IPS-20b (cell line): ENCODE results near the gene ELP1.
"Not testable (repeated sequence)": the region's sequence is repeated elsewhere in the genome, so short reads cannot be mapped to it uniquely, and the experiment has no call there.

Experiments used
- H3K27ac ChIP-seq: one replicate; pipeline ENCODE4 v1.5.1; 2013; ENCODE audit warnings: low read length
- H3K27me3 ChIP-seq: 2 replicates; pipeline ENCODE4 v1.6.1; 2013; ENCODE audit warnings: mild to moderate bottlenecking, low read length, inconsistent platforms; ENCODE audit not compliant: insufficient read depth
- H3K36me3 ChIP-seq: 2 replicates; pipeline ENCODE4 v1.6.1; 2013; ENCODE audit warnings: low read depth, mild to moderate bottlenecking, inconsistent platforms, low read length, moderate library complexity; ENCODE audit not compliant: insufficient read depth
- H3K4me1 ChIP-seq: 2 replicates; pipeline ENCODE4 v1.6.1; 2013; ENCODE audit warnings: mild to moderate bottlenecking, control low read depth, inconsistent platforms, low read length, moderate library complexity; ENCODE audit not compliant: insufficient read depth
- H3K4me3 ChIP-seq: 2 replicates; pipeline ENCODE4 v1.5.1; 2013; ENCODE audit warnings: mild to moderate bottlenecking, low read length, inconsistent platforms
- H3K9ac ChIP-seq: 2 replicates; pipeline ENCODE4 v1.6.1; 2013; ENCODE audit warnings: low read depth, mild to moderate bottlenecking, inconsistent platforms, low read length, moderate library complexity
- H3K9me3 ChIP-seq: 2 replicates; pipeline ENCODE4 v1.6.1; 2013; ENCODE audit warnings: mild to moderate bottlenecking, low read depth, low read length, inconsistent platforms; ENCODE audit not compliant: insufficient read depth

Gene ELP1

GRCh38 chr9:108920401-108920800 lies 13.5 kb downstream of the ELP1 start:
- H3K9ac ChIP-seq, H3K4me1 ChIP-seq, H3K9me3 ChIP-seq, H3K27me3 ChIP-seq, H3K27ac ChIP-seq, H3K4me3 ChIP-seq: not testable (repeated sequence)
- peaks cover 88% of the 10 kb centered on the region for H3K36me3 ChIP-seq

- Histone ChIP-seq H3K36me3 (peaks cover 88% of the 10 kb centered on the region), H3K4me3 (no peak overlapping the region), H3K9me3 (no peaks in the 10 kb centered on the region), H3K27me3 (no peaks in the 10 kb centered on the region), H3K4me1 (no peaks in the 10 kb centered on the region), H3K9ac (no peak overlapping the region), H3K27ac (no peak overlapping the region)
These were observed 14.4 kb downstream of the ELP1 start for GRCh38 chr9:108919517-108919916.

DNA sequence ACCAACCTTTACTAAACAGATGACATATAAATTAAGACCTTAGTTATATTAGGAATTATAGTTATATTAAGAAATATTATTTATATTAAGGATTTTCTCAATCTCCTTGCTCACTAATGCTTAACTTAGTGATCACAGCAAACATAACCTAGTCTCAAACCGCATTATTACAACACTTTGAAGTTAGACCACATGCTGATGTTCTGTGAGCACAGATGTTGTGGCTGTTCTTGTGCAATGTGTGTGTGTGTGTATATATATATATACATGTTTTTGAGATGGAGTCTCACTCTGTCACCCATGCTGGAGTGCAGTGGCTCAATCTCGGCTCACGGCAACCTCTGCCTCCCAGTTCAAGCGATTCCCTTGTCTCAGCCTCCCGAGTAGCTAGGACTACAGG lies 20.5 kb downstream of the ELP1 start:
- Histone ChIP-seq H3K4me1 (no peaks in the 10 kb centered on the region), H3K9ac (no peak overlapping the region), H3K27me3 (no peaks in the 10 kb centered on the region), H3K36me3 (peaks cover 88% of the 10 kb centered on the region), H3K9me3 (no peaks in the 10 kb centered on the region), H3K4me3 (no peak overlapping the region), H3K27ac (no peak overlapping the region)

GRCh38 chr9:108911820-108912219 lies 22.1 kb downstream of the ELP1 start:
- Histone ChIP-seq H3K9ac (no peak overlapping the region), H3K27me3 (no peaks in the 10 kb centered on the region), H3K27ac (no peak overlapping the region), H3K4me1 (no peaks in the 10 kb centered on the region), H3K36me3 (peaks cover 91% of the 10 kb centered on the region), H3K4me3 (no peak overlapping the region), H3K9me3 (no peaks in the 10 kb centered on the region)

DNA sequence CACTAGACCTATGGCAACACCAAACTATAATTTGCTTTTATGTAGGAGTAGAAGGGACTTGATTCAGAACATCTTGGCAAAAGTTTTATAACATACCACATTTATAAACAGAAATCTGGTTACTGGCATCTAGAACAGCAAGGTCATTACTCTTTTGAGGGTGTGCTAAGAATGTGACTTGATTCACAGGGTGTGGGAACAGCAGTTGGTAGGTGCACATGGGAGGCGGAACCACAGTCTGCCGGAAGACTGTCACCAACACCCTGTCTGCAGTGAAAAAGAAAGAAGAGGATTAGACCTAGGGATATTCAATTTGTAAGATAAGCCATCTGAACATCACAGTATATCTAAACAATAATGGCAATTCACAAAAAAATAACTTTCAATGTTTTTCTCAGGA lies 23.0 kb downstream of the ELP1 start:
- Histone ChIP-seq H3K4me1 (no peaks in the 10 kb centered on the region), H3K27ac (no peak overlapping the region), H3K4me3 (no peak overlapping the region), H3K36me3 (peaks cover 91% of the 10 kb centered on the region), H3K27me3 (no peaks in the 10 kb centered on the region), H3K9ac (no peak overlapping the region), H3K9me3 (no peaks in the 10 kb centered on the region)

DNA sequence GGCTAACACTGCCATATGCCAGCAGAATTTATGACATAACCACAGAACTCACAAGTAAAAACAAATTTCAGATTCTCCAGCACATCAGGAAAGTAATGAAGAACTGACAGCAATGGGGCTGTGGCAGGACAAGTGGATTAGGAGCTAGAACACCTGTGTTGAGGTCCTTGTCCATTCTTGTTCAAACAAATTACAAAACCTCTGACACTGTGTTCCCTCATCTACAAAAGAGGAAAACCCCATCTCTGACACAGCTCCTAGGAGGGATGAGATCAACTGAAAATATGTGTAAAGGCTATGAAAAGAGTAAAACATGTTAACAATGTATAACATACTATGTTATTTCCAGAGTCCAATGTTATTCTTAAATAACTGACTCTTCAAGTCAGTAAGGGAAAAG lies 23.5 kb downstream of the ELP1 start:
- no peak overlapping the region for H3K27ac ChIP-seq
- H3K4me3 ChIP-seq: no peak overlapping the region
- no peaks in the 10 kb centered on the region for H3K9me3 ChIP-seq
- H3K9ac ChIP-seq: no peak overlapping the region
- no peaks in the 10 kb centered on the region for H3K4me1 ChIP-seq
- no peaks in the 10 kb centered on the region for H3K27me3 ChIP-seq
- H3K36me3 ChIP-seq: peaks cover 91% of the 10 kb centered on the region

DNA sequence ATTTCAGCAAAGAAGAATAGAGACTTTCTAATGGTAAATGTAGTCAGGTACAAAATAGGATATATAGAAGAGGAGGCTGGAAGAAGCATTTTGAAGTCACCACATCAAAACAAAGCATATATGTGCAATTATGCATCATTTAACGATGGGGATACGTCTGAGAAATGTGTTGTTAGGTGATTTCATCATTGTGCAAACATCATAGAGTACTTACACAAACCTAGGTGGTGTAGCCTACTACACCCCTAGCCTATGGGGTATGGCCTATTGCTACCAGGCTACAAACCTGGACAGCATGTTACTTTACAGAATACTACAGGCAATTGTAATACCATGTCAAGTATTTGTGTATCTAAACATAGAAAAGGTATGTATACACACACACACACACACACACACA lies 28.4 kb downstream of the ELP1 start:
- H3K9ac ChIP-seq: no peak overlapping the region
- no peak overlapping the region for H3K4me3 ChIP-seq
- H3K27me3 ChIP-seq: no peaks in the 10 kb centered on the region
- no peaks in the 10 kb centered on the region for H3K4me1 ChIP-seq
- peaks cover 98% of the 10 kb centered on the region for H3K36me3 ChIP-seq
- no peaks in the 10 kb centered on the region for H3K9me3 ChIP-seq
- no peak overlapping the region for H3K27ac ChIP-seq

DNA sequence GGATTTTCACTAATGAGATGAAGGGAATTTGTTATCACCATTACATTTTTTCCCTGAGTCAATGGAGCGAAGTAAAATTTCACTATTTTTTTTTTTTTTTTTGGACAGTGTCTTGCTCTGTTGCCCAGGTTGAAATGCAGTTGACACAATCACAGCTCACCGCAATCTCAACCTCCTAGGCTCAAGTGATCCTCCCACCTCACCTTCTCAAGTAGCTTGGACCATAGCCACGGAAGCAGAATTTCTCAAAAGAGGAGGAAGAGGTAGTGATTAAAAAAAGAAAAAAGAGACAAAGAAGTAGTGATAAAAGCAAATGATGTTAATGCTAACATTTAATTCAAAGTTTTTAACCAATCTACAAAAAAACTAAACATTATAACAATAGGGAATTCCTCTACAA lies 29.8 kb downstream of the ELP1 start:
- no peak overlapping the region for H3K9ac ChIP-seq
- H3K9me3 ChIP-seq: no peaks in the 10 kb centered on the region
- H3K4me1 ChIP-seq: no peaks in the 10 kb centered on the region
- no peaks in the 10 kb centered on the region for H3K27me3 ChIP-seq
- H3K36me3 ChIP-seq: peaks cover 98% of the 10 kb centered on the region
- H3K27ac ChIP-seq: no peak overlapping the region
- H3K4me3 ChIP-seq: no peak overlapping the region

- Histone ChIP-seq H3K27ac (no peak overlapping the region), H3K4me3 (no peak overlapping the region), H3K9ac (no peak overlapping the region), H3K27me3 (no peaks in the 10 kb centered on the region), H3K9me3 (no peaks in the 10 kb centered on the region), H3K4me1 (no peaks in the 10 kb centered on the region), H3K36me3 (peaks cover 98% of the 10 kb centered on the region)
These were observed 30.4 kb downstream of the ELP1 start for GRCh38 chr9:108903420-108904103.

- no peak overlapping the region for H3K27ac ChIP-seq
- no peaks in the 10 kb centered on the region for H3K9me3 ChIP-seq
- H3K9ac ChIP-seq: no peak overlapping the region
- H3K27me3 ChIP-seq: no peaks in the 10 kb centered on the region
- H3K36me3 ChIP-seq: peaks cover 98% of the 10 kb centered on the region
- no peak overlapping the region for H3K4me3 ChIP-seq
- H3K4me1 ChIP-seq: no peaks in the 10 kb centered on the region
These were observed 33.7 kb downstream of the ELP1 start for GRCh38 chr9:108900176-108900575.

DNA sequence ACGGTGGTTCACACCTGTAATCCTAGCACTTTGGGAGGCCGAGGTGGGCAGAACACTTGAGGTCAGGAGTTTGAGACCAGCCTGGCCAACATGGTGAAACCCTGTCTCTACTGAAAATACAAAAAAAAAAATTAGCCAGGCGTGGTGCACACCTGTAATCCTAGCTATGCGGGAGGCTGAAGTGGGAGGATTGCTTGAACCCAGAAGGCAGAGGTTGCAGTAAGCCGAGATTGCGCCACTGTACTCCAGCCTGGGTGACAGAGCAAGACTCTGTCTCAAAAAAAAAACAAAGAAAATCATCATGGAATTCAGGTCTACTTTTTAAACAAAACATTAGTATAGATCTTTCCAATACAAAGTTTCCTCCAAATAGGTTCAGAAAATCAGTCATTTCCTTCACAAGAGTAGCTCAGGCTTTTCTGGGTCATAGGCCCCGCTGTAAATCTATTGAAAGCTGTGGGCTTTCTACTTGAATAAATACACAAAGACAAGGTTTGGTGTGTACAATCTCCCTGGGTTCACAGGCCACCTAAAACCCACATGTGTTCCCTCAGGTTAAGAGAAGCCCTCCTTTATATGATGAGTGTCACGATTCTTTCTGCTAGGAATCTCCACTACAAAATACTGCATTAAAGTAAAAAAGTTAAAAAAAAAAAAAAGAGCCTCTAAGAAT lies 34.8 kb downstream of the ELP1 start:
- H3K27me3 ChIP-seq, H3K9ac ChIP-seq, H3K4me3 ChIP-seq, H3K9me3 ChIP-seq, H3K27ac ChIP-seq, H3K4me1 ChIP-seq: not testable (repeated sequence)
- H3K36me3 ChIP-seq: peaks cover 97% of the 10 kb centered on the region

DNA sequence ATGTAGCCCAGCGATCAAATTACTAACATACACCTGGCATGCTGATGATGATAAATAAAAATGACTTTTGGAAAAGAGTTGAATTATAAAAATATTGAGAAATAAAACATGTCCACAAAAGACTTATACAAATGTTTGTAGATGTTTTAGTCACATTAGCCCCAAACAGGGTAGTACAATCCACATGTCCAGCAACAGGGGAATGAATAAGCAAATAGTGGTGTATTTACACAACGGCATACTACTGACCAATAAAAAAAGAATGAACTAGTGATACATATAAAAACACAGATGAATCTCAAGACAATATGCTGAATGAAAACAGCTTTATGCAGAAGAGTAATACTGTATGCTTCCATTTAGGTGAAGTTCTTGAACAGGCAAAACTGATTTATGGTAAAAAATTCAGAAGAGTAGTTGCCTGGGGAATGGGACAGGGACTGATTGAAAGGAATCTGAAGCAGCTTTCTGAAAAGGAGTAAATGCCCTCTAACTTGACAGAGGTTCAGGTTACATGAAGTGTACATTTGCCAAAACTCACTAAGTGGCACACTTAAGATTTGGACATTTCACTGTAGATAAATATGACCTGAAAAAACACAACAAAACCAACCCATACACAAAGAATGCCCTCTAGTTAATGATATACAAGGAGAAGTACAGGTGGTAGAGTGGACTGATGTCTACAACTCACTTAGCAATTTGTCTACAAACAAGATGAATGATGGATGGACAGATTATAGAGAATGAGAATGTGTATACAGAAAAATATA lies 36.4 kb downstream of the ELP1 start:
- no peaks in the 10 kb centered on the region for H3K4me1 ChIP-seq
- H3K27ac ChIP-seq: no peak overlapping the region
- no peak overlapping the region for H3K9ac ChIP-seq
- H3K9me3 ChIP-seq: no peaks in the 10 kb centered on the region
- H3K36me3 ChIP-seq: peaks cover 97% of the 10 kb centered on the region
- H3K4me3 ChIP-seq: no peak overlapping the region
- no peaks in the 10 kb centered on the region for H3K27me3 ChIP-seq
